Smooth muscle cell (in vitro differentiated cells): ENCODE results near the gene LARP4B. TPM values are rescaled to one million over a fixed set of nuclear protein-coding genes. Genes with fewer than 3 reads are reported as not detected.

Experiments
- DNase-seq: peaks from one replicate; lab custom pipeline; 2025; ENCODE audit not compliant: unreplicated experiment; lab: John Stamatoyannopoulos, UW
- H2AFZ ChIP-seq: fragments of 200-600 bp; sonication (generic); 2 replicates; pipeline ENCODE4 v1.6.0; 2016; ENCODE audit warnings: antibody characterized with exemption, low read depth, mild to moderate bottlenecking
- H3F3A ChIP-seq: fragments of 200-600 bp; sonication (generic); 2 replicates; pipeline ENCODE4 v1.6.0; 2017; ENCODE audit warnings: antibody characterized with exemption, low read depth
- H3K27ac ChIP-seq: fragments of 200-600 bp; sonication (generic); 2 replicates; pipeline ENCODE4 v1.5.1; 2016; ENCODE audit warnings: low read depth, mild to moderate bottlenecking
- H3K27me3 ChIP-seq: fragments of 200-600 bp; sonication (generic); 2 replicates; pipeline ENCODE4 v1.6.1; 2016; ENCODE audit warnings: low read depth, mild to moderate bottlenecking
- H3K36me3 ChIP-seq: fragments of 200-600 bp; sonication (generic); 2 replicates; pipeline ENCODE4 v1.5.1; 2016; ENCODE audit warnings: low read depth
- H3K4me1 ChIP-seq: fragments of 200-600 bp; sonication (generic); 2 replicates; pipeline ENCODE4 v1.5.1; 2016; ENCODE audit warnings: low read depth
- H3K4me2 ChIP-seq: fragments of 200-600 bp; sonication (generic); 2 replicates; pipeline ENCODE4 v1.6.0; 2016; ENCODE audit warnings: mild to moderate bottlenecking
- H3K4me3 ChIP-seq: fragments of 200-600 bp; sonication (generic); 2 replicates; pipeline ENCODE4 v1.5.1; 2016; ENCODE audit warnings: mild to moderate bottlenecking
- H3K79me2 ChIP-seq: fragments of 200-600 bp; sonication (generic); 2 replicates; pipeline ENCODE4 v1.6.0; 2016; ENCODE audit warnings: low read depth, mild to moderate bottlenecking
- H3K9ac ChIP-seq: fragments of 200-600 bp; sonication (generic); 2 replicates; pipeline ENCODE4 v1.6.0; 2016; ENCODE audit warnings: low read depth
- H3K9me3 ChIP-seq: fragments of 200-600 bp; sonication (generic); replicated peaks from 2 replicates; pipeline ENCODE4 v1.5.1; 2016; ENCODE audit warnings: low read depth
- H4K20me1 ChIP-seq: fragments of 200-600 bp; sonication (generic); 2 replicates; pipeline ENCODE4 v1.6.0; 2016; ENCODE audit warnings: low read depth
- CTCF ChIP-seq: fragments of 200-600 bp; sonication (generic); IDR thresholded peaks from 2 replicates; pipeline ENCODE4 v1.5.1; 2017; ENCODE audit warnings: borderline replicate concordance, mild to moderate bottlenecking, antibody characterized with exemption; ENCODE audit not compliant: insufficient read depth, poor library complexity, severe bottlenecking
- WGBS: methylation state at CpG from one replicate; pipeline ENCODE4 v1.1.7; 2016; ENCODE audit warnings: low lambda C conversion rate; 5-methylcytosine and 5-hydroxymethylcytosine counted together
- polyA plus RNA-seq: library from polyadenylated mRNA; unstranded; fragments of >200 nt; fragmentation: Nextera tagmentation; extraction: Ambion mirVana; gene quantifications from 2 replicates; pipeline ENCODE4 v1.2.1, GENCODE V29; 2016
- total RNA-seq: library from RNA; depleted of rRNA; stranded (reverse); fragments of >200 nt; gene quantifications from 2 replicates; pipeline ENCODE4 v1.2.3, GENCODE V29; 2014

The LARP4B gene
- total and polyA plus RNA-seq, 2 experiments from 2014 or later: 16.7 to 24.9 TPM

- Histone ChIP-seq H2AFZ (no peak overlapping the region), H3K4me3 (no peak overlapping the region), H3K27ac (no peak overlapping the region), H4K20me1 (no peaks in the 10 kb centered on the region), H3K9me3 (no peaks in the 10 kb centered on the region), H3F3A (no peaks in the 10 kb centered on the region), H3K4me2 (no peak overlapping the region), H3K4me1 (no peaks in the 10 kb centered on the region), H3K79me2 (no peaks in the 10 kb centered on the region), H3K9ac (no peak overlapping the region), H3K36me3 (no peaks in the 10 kb centered on the region), H3K27me3 (peaks cover 10% of the 10 kb centered on the region)
- no peak for DNase-seq
- WGBS: 94% methylated on average over 10 of the region's 10 CpGs
- TF ChIP-seq CTCF: no peak
Observed at GRCh38 chr10:948347-948746, 16.8 kb upstream of the LARP4B start.

GRCh38 chr10:947881-948280 lies 16.4 kb upstream of the LARP4B start:
- no peak for TF ChIP-seq CTCF
- Histone ChIP-seq H3K27ac (no peak overlapping the region), H2AFZ (no peak overlapping the region), H3K4me1 (no peaks in the 10 kb centered on the region), H3F3A (no peaks in the 10 kb centered on the region), H3K4me3 (no peak overlapping the region), H3K79me2 (no peaks in the 10 kb centered on the region), H4K20me1 (no peaks in the 10 kb centered on the region), H3K27me3 (peaks cover 10% of the 10 kb centered on the region), H3K36me3 (no peaks in the 10 kb centered on the region), H3K4me2 (no peak overlapping the region), H3K9ac (no peak overlapping the region), H3K9me3 (no peaks in the 10 kb centered on the region)
- DNase-seq: no peak
- 95% methylated on average over 10 of the region's 10 CpGs for WGBS

GRCh38 chr10:947051-947450 lies 15.5 kb upstream of the LARP4B start:
- no peak for DNase-seq
- Histone ChIP-seq H4K20me1 (no peaks in the 10 kb centered on the region), H3F3A (no peaks in the 10 kb centered on the region), H3K4me3 (no peak overlapping the region), H3K27me3 (peaks cover 10% of the 10 kb centered on the region), H3K79me2 (no peaks in the 10 kb centered on the region), H3K4me2 (no peak overlapping the region), H3K27ac (no peak overlapping the region), H2AFZ (no peak overlapping the region), H3K36me3 (no peaks in the 10 kb centered on the region), H3K9me3 (no peaks in the 10 kb centered on the region), H3K4me1 (no peaks in the 10 kb centered on the region), H3K9ac (no peak overlapping the region)
- WGBS: 85% methylated on average over 9 of the region's 9 CpGs
- no peak for TF ChIP-seq CTCF

GRCh38 chr10:945778-946177 lies 14.3 kb upstream of the LARP4B start:
- no peak for TF ChIP-seq CTCF
- no peak overlapping the region for H3K4me3 ChIP-seq
- no peaks in the 10 kb centered on the region for H4K20me1 ChIP-seq
- no peaks in the 10 kb centered on the region for H3K9me3 ChIP-seq
- H3K27me3 ChIP-seq: peaks cover 10% of the 10 kb centered on the region
- H3F3A ChIP-seq: no peaks in the 10 kb centered on the region
- H3K79me2 ChIP-seq: no peaks in the 10 kb centered on the region
- H3K4me2 ChIP-seq: no peak overlapping the region
- H3K27ac ChIP-seq: no peak overlapping the region
- H2AFZ ChIP-seq: no peak overlapping the region
- DNase-seq: no peak
- no peak overlapping the region for H3K9ac ChIP-seq
- H3K4me1 ChIP-seq: no peaks in the 10 kb centered on the region
- 89% methylated on average over 6 of the region's 6 CpGs for WGBS
- no peaks in the 10 kb centered on the region for H3K36me3 ChIP-seq
